ENCODE measurements around the gene METTL25B. TPM values are rescaled to one million over a fixed set of nuclear protein-coding genes. Genes with fewer than 3 reads are reported as not detected.

Gene METTL25B
- total and polyA plus RNA-seq, 4 donors = 24.4 to 42.6 (median 31.6) TPM

GRCh38 chr1:156709757-156710489, 18.3 kb upstream of the METTL25B start:
- no peaks in the 10 kb centered on the region for H3K9me3 ChIP-seq (ENCODE audit: control insufficient read depth in 4 of 4, insufficient read depth in 3 of 4, low read length in 3 of 4)
- H3K27ac ChIP-seq (ENCODE audit: low read depth in 1 of 2, low read length in 1 of 2) = no peak overlapping the region
- H3K36me3 ChIP-seq (ENCODE audit: control insufficient read depth in 4 of 4, insufficient read depth in 4 of 4, low read length in 4 of 4) = peaks cover 0 to 5% (median 0%) of the 10 kb centered on the region in 4 donors
- ATAC-seq (ENCODE audit: insufficient read depth, low FRiP score) (no peak), DNase-seq (peak in 1 of 3 donors; percentile 59)
- H3K27me3 ChIP-seq (ENCODE audit: control insufficient read depth in 3 of 3, insufficient read depth in 3 of 3, low read length in 2 of 3) = no peaks in the 10 kb centered on the region
- WGBS, 2 donors = 53 to 66% methylated on average over 11 of the region's 11 CpGs
- peaks cover 0 to 60% (median 14%) of the 10 kb centered on the region in 5 donors for H3K4me1 ChIP-seq (ENCODE audit: control insufficient read depth in 5 of 5, insufficient read depth in 5 of 5, low read length in 5 of 5)
- no peak for TF ChIP-seq CTCF (IDR thresholded peaks at IDR 0.05; ENCODE audit: control extremely low read depth, extremely low read depth)
- no peak overlapping the region for H3K4me3 ChIP-seq
- no peak overlapping the region for H3K9ac ChIP-seq (ENCODE audit: insufficient read depth in 1 of 2, low read length in 2 of 2)

- no peak overlapping the region for H3K27ac ChIP-seq (ENCODE audit: low read depth in 1 of 2, low read length in 1 of 2)
- peaks cover 0 to 9% (median 0%) of the 10 kb centered on the region in 4 donors for H3K36me3 ChIP-seq (ENCODE audit: control insufficient read depth in 4 of 4, insufficient read depth in 4 of 4, low read length in 4 of 4)
- H3K27me3 ChIP-seq (ENCODE audit: control insufficient read depth in 3 of 3, insufficient read depth in 3 of 3, low read length in 2 of 3) = no peaks in the 10 kb centered on the region
- DNase-seq = peak in 1 of 3 donors; percentile 36
- no peak overlapping the region for H3K9ac ChIP-seq (ENCODE audit: insufficient read depth in 1 of 2, low read length in 2 of 2)
- H3K4me1 ChIP-seq (ENCODE audit: control insufficient read depth in 5 of 5, insufficient read depth in 5 of 5, low read length in 5 of 5) = peaks cover 0 to 53% (median 14%) of the 10 kb centered on the region in 5 donors
- WGBS, 2 donors = 84 to 85% methylated on average over 9 of the region's 9 CpGs
- ATAC-seq (ENCODE audit: insufficient read depth, low FRiP score) = no peak
- TF ChIP-seq CTCF (IDR thresholded peaks at IDR 0.05; ENCODE audit: control extremely low read depth, extremely low read depth) = no peak
- no peaks in the 10 kb centered on the region for H3K9me3 ChIP-seq (ENCODE audit: control insufficient read depth in 4 of 4, insufficient read depth in 3 of 4, low read length in 3 of 4)
- H3K4me3 ChIP-seq = no peak overlapping the region
Observed at GRCh38 chr1:156711011-156711817, 17.1 kb upstream of the METTL25B start.

- no peaks in the 10 kb centered on the region for H3K27me3 ChIP-seq (ENCODE audit: control insufficient read depth in 3 of 3, insufficient read depth in 3 of 3, low read length in 2 of 3)
- DNase-seq (no peak), ATAC-seq (ENCODE audit: insufficient read depth, low FRiP score) (no peak)
- no peaks in the 10 kb centered on the region for H3K9me3 ChIP-seq (ENCODE audit: control insufficient read depth in 4 of 4, insufficient read depth in 3 of 4, low read length in 3 of 4)
- TF ChIP-seq CTCF (IDR thresholded peaks at IDR 0.05; ENCODE audit: control extremely low read depth, extremely low read depth) = no peak
- peaks cover 0 to 9% (median 0%) of the 10 kb centered on the region in 4 donors for H3K36me3 ChIP-seq (ENCODE audit: control insufficient read depth in 4 of 4, insufficient read depth in 4 of 4, low read length in 4 of 4)
- H3K9ac ChIP-seq (ENCODE audit: insufficient read depth in 1 of 2, low read length in 2 of 2) = no peak overlapping the region
- H3K4me1 ChIP-seq (ENCODE audit: control insufficient read depth in 5 of 5, insufficient read depth in 5 of 5, low read length in 5 of 5) = peaks cover 0 to 40% (median 10%) of the 10 kb centered on the region in 5 donors
- H3K4me3 ChIP-seq = no peak overlapping the region
- no peak overlapping the region for H3K27ac ChIP-seq (ENCODE audit: low read depth in 1 of 2, low read length in 1 of 2)
- WGBS, 2 donors = 49 to 65% methylated on average over 3 of the region's 3 CpGs
Observed at GRCh38 chr1:156712626-156713025, 15.6 kb upstream of the METTL25B start.

Data from lung (tissue), 12 donors.